ENCODE measurements around the gene GRM4.
A peak's percentile ranks its signal among the peaks of the same experiment; 100 is the strongest.

Gene GRM4

GRCh38 chr6:34062815-34063214, 83.1 kb downstream of the GRM4 start:
- DNase-seq (ENCODE audit: low read depth) = no peak

- DNase-seq (ENCODE audit: low read depth) = no peak
Observed at GRCh38 chr6:34062156-34062555, 83.7 kb downstream of the GRM4 start.

GRCh38 chr6:34061348-34061747, 84.5 kb downstream of the GRM4 start:
- no peak for DNase-seq (ENCODE audit: low read depth)

GRCh38 chr6:34059914-34060313, 86.0 kb downstream of the GRM4 start:
- DNase-seq (ENCODE audit: low read depth) = no peak

- DNase-seq (ENCODE audit: low read depth) = no peak
Observed at GRCh38 chr6:34059136-34059731, 86.7 kb downstream of the GRM4 start.

- peak; percentile 5 for DNase-seq (ENCODE audit: low read depth)
Observed at GRCh38 chr6:34057790-34058189, 88.1 kb downstream of the GRM4 start.

- DNase-seq (ENCODE audit: low read depth) = no peak
Observed at GRCh38 chr6:34057191-34057590, 88.7 kb downstream of the GRM4 start.

- peak; percentile 51 for DNase-seq (ENCODE audit: low read depth)
Observed at GRCh38 chr6:34056305-34057108, 89.4 kb downstream of the GRM4 start.

- peak; percentile 50 for DNase-seq (ENCODE audit: low read depth)
Observed at GRCh38 chr6:34055223-34055933, 90.5 kb downstream of the GRM4 start.

- no peak for DNase-seq (ENCODE audit: low read depth)
Observed at GRCh38 chr6:34053721-34054120, 92.2 kb downstream of the GRM4 start.

- peak; percentile 55 for DNase-seq (ENCODE audit: low read depth)
Observed at GRCh38 chr6:34052918-34053608, 92.8 kb downstream of the GRM4 start.

GRCh38 chr6:34052071-34052825, 93.6 kb downstream of the GRM4 start:
- DNase-seq (ENCODE audit: low read depth) = no peak

- no peak for DNase-seq (ENCODE audit: low read depth)
Observed at GRCh38 chr6:34051331-34051919, 94.5 kb downstream of the GRM4 start.

- no peak for DNase-seq (ENCODE audit: low read depth)
Observed at GRCh38 chr6:34050691-34051090, 95.2 kb downstream of the GRM4 start.

GRCh38 chr6:34049395-34050342, 96.2 kb downstream of the GRM4 start:
- no peak for DNase-seq (ENCODE audit: low read depth)

- DNase-seq (ENCODE audit: low read depth) = no peak
Observed at GRCh38 chr6:34047913-34048867, 97.7 kb downstream of the GRM4 start.

GRCh38 chr6:34046617-34047016, 99.3 kb downstream of the GRM4 start:
- DNase-seq (ENCODE audit: low read depth) = no peak

GRCh38 chr6:34045771-34046170, 100.1 kb downstream of the GRM4 start:
- DNase-seq (ENCODE audit: low read depth) = no peak
